HG03025 (cell line): ENCODE results near the gene PRICKLE3.
"Not testable (repeated sequence)": the region's sequence is repeated elsewhere in the genome, so short reads cannot be mapped to it uniquely, and the experiment has no call there.

Experiments
- ATAC-seq: cut with Tn5 transposase; IDR thresholded peaks from one replicate; pipeline ENCODE4 v1.9.1; 2021; ENCODE audit warnings: mild to moderate bottlenecking, moderate library complexity; ENCODE audit not compliant: unreplicated experiment, low FRiP score

Gene PRICKLE3

DNA sequence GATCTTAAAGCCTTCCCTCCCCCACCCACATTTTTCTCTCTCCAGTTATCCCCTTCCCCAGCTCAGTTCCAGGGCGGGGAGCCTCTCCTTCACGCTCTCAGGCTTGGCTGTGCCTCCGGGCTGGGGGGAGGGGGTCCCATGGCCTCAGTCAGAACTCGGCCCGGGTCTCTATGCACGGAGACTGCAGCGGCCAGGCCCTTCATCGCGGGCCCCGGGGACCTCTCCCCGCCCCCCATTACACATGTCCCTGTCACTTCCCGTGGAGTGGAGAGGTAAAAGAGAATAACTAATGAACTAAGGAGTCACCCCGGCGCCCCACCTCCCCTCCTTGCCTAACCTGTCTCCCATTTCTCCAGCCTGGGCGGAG lies 838 bp upstream of the PRICKLE3 start:
- no peak for ATAC-seq

DNA sequence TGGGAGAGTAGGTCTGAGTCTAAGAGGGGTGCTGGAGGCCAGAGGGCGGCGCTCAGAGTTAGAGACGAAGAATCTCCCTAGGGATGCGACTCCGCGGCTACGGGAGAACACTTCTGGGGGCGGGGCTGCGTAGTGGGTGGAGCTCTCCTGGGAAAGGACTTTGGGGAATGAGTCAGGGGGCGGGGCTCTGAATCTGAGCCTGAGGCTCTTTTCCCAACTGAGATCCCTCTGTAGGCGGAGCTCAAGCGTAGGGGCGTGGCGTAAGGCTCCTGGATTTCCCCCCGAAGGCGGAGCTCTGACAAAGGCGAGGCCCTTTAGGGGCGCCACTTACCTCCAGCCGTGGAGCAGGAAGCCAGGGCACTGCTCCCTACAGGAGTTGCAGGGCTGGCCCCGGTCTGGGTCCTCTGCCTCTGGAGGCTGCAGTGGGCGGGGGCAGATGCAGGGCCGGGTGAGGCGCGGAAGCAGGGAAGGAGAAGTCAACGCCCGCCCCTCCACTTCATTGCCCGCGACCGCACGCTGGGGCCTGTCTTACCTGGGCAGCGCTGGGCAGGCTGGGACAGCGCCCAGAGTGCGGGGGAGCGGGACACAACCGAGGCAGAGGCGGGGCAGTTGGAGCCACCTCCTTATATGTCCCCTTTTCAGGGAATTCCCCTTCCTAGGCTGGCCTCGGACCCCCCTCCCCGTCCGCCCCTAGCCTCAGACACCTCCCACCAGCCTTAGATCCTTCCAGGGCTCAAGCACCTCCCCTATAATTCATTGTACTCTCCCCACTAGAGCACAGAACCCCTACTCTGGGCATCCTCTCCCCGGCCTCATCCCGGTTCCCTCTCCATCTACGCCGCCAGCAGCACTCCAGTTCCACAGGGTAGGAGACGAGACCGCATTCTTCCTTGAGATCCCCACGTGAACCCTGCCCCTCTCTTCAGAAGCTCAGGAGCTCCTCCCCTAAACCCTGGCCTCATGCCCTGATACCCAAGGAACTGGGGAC lies 1.6 kb downstream of the PRICKLE3 start:
- no peak for ATAC-seq

DNA sequence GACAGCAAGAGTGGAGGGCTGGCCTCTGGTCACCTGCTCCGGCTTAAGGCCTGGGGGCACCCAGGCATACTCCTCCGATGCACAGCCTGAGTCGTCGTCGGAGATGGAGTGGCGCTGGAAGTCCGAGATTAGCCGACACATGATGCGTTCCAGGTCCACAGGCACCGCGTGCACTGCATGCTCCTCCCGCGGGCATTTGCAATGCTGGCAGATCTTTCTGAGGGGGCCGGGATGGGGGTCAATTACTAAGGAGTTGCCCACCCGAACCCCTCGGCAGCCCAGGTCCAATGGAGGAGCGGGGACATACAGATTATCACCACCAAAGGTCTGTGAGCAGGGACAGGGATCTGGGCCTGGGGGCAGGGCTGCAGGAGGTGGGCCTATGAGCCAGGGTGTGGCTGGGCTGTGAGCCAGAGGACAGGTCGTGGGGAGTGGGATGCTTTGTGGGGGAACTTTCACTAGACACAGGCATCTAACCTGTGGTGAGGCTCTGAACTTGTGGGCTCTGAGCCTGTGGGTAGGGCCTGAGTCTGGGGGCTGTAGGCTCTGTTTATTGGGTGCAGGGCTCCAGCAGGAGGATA lies 2.4 kb downstream of the PRICKLE3 start:
- no peak for ATAC-seq

GRCh38 chrX:49179358-49179757 lies 6.8 kb downstream of the PRICKLE3 start:
- ATAC-seq: no peak

GRCh38 chrX:49178537-49178936 lies 7.6 kb downstream of the PRICKLE3 start:
- no peak for ATAC-seq

DNA sequence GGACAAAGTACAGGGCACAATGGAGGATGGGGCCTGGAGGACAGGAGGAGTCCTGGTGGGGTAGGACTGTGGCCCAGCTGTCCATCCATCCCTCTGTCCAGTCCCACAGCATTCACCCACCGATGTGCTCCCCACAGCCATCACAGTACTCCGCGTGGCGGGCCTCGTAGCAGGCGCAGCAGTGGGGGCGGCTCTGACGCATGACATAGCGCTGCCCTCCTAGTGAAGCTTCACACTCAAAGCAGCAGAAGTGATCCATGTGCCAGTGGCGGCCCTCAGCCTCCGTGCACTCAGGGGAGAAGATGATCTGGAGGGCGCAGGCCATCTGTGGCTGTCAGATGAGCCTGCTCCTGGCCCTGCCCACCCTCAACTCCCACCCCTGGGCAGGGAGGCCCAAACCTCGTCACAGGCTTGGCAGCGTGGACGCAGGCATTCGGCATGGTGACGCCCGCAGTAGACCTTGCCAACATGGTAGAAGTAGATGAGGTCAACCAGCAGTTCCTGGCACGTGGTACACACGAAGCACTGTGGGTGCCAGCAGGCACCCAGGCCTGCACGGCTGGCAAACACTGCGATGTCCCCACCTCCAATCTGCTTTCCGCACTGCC lies 8.2 kb downstream of the PRICKLE3 start:
- ATAC-seq: no peak

- no peak for ATAC-seq
These were observed 8.8 kb downstream of the PRICKLE3 start for GRCh38 chrX:49177338-49177833.

DNA sequence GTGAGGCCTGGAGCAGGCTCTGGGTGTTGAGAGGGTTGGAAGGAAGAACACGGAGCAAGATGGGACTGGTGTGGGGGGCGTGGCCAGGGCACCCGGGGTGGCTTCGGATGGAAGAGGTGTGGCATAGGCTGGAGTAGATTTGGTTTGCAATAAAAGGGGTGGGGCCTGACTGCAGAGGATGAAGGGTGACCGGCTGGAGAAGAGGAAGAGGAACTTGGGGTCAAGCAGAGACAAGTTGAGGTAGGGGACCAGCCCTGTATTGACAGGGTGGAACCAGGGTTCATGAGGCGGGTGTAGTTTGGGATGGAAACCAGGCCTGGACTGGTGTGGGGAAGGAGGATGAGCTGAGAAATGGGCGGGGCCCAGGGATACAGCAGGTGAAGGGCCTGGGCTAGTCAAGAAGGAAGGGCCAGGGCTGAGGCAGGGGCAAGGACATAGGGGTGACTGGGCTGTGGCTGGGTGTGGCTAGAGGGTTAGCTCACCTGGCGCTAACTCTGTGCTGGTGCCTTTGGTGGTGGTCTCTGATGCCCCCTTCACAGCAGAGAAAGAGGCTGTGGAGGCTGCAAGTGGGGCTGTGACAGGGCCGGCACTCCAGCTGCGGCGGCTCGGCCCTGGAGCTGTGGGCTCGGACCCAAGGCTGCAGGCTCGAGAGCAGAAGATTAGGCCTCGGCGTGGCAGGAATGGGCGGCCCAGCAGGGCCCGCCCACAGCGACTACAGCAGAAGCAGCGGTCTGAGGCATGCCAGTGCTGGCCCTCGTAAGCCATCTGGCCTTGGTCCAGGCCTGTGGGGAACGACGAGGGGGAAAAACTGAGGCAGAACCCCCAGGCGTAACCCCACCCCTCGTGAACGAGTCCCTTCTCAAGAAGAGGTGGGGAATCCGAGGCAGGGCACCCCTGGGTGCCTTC lies 9.5 kb downstream of the PRICKLE3 start:
- ATAC-seq: no peak

DNA sequence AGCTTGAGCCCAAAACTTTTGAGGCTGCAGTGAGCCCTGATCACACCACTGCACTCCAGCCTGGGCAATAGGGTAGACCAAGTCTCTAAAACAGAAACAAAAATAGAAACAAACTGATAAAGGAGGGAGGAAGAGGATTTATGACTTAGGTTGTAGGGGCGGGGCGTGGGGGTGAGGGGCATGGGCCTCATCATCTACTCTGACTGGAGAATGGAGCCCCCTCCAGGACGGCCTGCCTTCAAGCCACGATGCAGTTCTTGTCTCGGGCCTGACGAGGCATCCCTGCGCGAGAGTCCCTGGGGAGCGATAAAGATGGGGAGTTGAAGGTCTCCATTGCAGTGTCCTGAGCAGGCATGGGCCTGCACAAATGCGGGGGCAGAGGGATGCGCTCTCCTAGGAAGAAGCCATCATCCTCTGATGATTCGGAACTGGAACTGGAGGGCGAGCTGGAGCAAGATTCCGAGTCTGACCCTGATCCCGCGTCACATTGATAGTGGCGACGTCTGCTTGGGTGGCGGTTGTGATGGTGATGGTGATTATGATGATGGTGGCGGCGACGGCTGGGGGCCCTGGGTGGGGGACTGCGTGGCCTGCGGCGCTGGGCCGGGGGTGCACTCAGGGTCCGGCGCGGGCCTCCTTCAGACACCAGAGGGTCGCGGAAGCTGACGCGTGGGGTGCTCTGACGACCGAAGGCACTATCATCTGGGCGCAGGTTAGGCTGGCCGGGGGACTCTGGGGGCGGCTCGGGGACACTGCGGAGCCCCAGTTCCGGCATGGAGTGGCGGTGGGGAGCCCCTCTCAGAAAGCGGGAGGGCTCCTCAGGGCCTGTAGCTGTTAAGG lies 10.5 kb downstream of the PRICKLE3 start:
- no peak for ATAC-seq

GRCh38 chrX:49174723-49175122 lies 11.4 kb downstream of the PRICKLE3 start:
- ATAC-seq: no peak

GRCh38 chrX:49173544-49173943 lies 12.6 kb downstream of the PRICKLE3 start:
- not testable (repeated sequence) for ATAC-seq

GRCh38 chrX:49172280-49172780 lies 13.8 kb downstream of the PRICKLE3 start:
- ATAC-seq: peak; percentile 59

- peak; percentile 35 for ATAC-seq
These were observed 14.4 kb downstream of the PRICKLE3 start, which contains the start of gene PLP2 for GRCh38 chrX:49171752-49172279. PLP2 (plus strand) TSS chrX:49171898; CDS start chrX:49172001, 103 bp downstream.

DNA sequence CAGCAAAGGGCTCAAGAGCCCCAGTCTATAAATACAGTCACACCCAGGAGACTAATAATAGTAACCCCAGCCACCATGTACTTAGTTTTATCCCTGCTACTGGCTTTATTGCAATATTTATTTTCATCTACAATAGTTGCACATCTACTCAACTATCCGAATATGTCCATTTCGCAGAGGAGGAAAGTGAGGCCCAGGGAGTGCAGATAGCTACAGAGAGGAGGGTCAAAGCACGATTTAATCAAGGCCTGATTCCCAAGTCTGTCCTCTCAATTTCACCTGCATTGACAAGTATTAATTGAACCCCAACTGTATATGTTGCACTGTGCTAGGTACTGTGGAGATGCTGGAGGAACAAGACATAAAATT lies 18.4 kb downstream of the PRICKLE3 start:
- no peak for ATAC-seq

GRCh38 chrX:49166914-49167739 lies 19.0 kb downstream of the PRICKLE3 start:
- ATAC-seq: no peak

- ATAC-seq: no peak
These were observed 20.0 kb downstream of the PRICKLE3 start for GRCh38 chrX:49165901-49166881.
